K562 (cell line): ENCODE data around the gene TMSB10. TPM values are rescaled to one million over a fixed set of nuclear protein-coding genes. Genes with fewer than 3 reads are reported as not detected.
A peak's percentile ranks its signal among the peaks of the same experiment; 100 is the strongest.

Source experiments
- ATAC-seq: fragments of 200-7000 bp; cut with Tn5 transposase; 3 replicates; pipeline ENCODE4 v1.9.1; 2020; ENCODE audit warnings: moderate library complexity
- BruUV-seq: library from RNA; stranded (reverse); fragments of 400-500 nt; replicated peaks from 2 replicates; lab custom pipeline; 2021; lab: Mats Ljungman, UMichigan
- CTCF ChIA-PET: fragments of 300-600 bp; formaldehyde crosslinking; extraction: SDS; loops from one replicate; lab custom pipeline; 2021; ENCODE audit warnings: low intra/inter-chr PET ratio; lab: Yijun Ruan, JAX
- POLR2A ChIA-PET: fragments of 300-600, 350-650 bp; sonication (Branson Sonifier 250); formaldehyde crosslinking; extraction: SDS; loops from one replicate; lab custom pipeline; 2021; ENCODE audit warnings: antibody characterized with exemption, inconsistent platforms; lab: Yijun Ruan, JAX
- DNase-seq, 4 experiments: peaks; one replicate each; pipeline versions ENCODE4 v3.0.0 to v3.0.0-alpha.2; 2011 to 2018; ENCODE audit warnings: low spot score in 3 of 4, mixed read lengths in 3 of 4; ENCODE audit errors: extremely low read depth in 1 of 4
- FAIRE-seq: peaks from 2 replicates; lab custom pipeline; 2011; peaks lifted over from hg19 to GRCh38; lab: Jason Lieb, UNC
- H2AFZ ChIP-seq: 2 replicates; pipeline ENCODE4 v1.6.0; 2011; ENCODE audit warnings: low read depth, low read length, control low read depth, inconsistent platforms
- H3K27ac ChIP-seq: fragments of 200-600 bp; 3 replicates; pipeline ENCODE4 v1.8.0; 2011; ENCODE audit warnings: low read depth, mild to moderate bottlenecking, control low read depth, inconsistent platforms, low read length, moderate library complexity, mixed read lengths; ENCODE audit errors: extremely low read depth
- H3K27me3 ChIP-seq, 2 experiments: fragments of 300-600 bp in 1 of 2; 2 replicates in 1 of 2; 3 replicates in 1 of 2; pipeline versions ENCODE4 v1.6.0 to v1.8.0; 2011; ENCODE audit warnings: inconsistent platforms in 2 of 2, low read length in 2 of 2, mild to moderate bottlenecking in 1 of 2, mixed read lengths in 1 of 2, moderate library complexity in 1 of 2; ENCODE audit not compliant: control insufficient read depth in 2 of 2, insufficient read depth in 2 of 2
- H3K36me3 ChIP-seq: fragments of 300-600 bp; 3 replicates; pipeline ENCODE4 v1.8.0; 2011; ENCODE audit warnings: mild to moderate bottlenecking, low read length, inconsistent platforms; ENCODE audit not compliant: control insufficient read depth, insufficient read depth
- H3K4me1 ChIP-seq, 2 experiments: fragments of 200-600 bp in 1 of 2; replicated peaks in 1 of 2; 2 replicates in 1 of 2; 3 replicates in 1 of 2; pipeline versions ENCODE4 v1.5.1 to v1.8.0; 2011; ENCODE audit warnings: inconsistent platforms in 2 of 2, low read length in 2 of 2, mild to moderate bottlenecking in 1 of 2, mixed read lengths in 1 of 2, moderate library complexity in 1 of 2; ENCODE audit not compliant: control insufficient read depth in 2 of 2, insufficient read depth in 2 of 2
- H3K4me2 ChIP-seq: 2 replicates; pipeline ENCODE4 v1.6.1; 2011; ENCODE audit warnings: low read length, control low read depth, inconsistent platforms, mixed read lengths; ENCODE audit not compliant: insufficient read depth
- H3K4me3 ChIP-seq: fragments of 200-600 bp; sonication (generic), shearing (Covaris generic); 2 replicates; pipeline ENCODE4 v1.5.1; 2016; ENCODE audit warnings: control low read depth, inconsistent platforms
- H3K79me2 ChIP-seq: fragments of 200-600 bp; 3 replicates; pipeline ENCODE4 v1.8.0; 2011; ENCODE audit warnings: low read length, inconsistent platforms; ENCODE audit not compliant: control insufficient read depth, insufficient read depth
- H3K9ac ChIP-seq, 2 experiments: 2 replicates each; pipeline versions ENCODE4 v1.6.0 to v1.6.1; 2011; ENCODE audit warnings: low read depth in 2 of 2, low read length in 2 of 2, control low read depth in 1 of 2, inconsistent platforms in 1 of 2, mild to moderate bottlenecking in 1 of 2, mixed read lengths in 1 of 2; ENCODE audit not compliant: insufficient read depth in 1 of 2
- H3K9me1 ChIP-seq: one replicate; pipeline ENCODE4 v1.6.0; 2011; ENCODE audit warnings: inconsistent platforms, mild to moderate bottlenecking, low read length, moderate library complexity; ENCODE audit not compliant: control insufficient read depth, insufficient read depth
- H3K9me3 ChIP-seq: replicated peaks from 2 replicates; pipeline ENCODE4 v1.5.1; 2011; ENCODE audit warnings: low read depth, low read length, inconsistent platforms; ENCODE audit not compliant: control insufficient read depth, insufficient read depth
- H4K20me1 ChIP-seq: replicated peaks from 2 replicates; pipeline ENCODE4 v1.6.1; 2011; ENCODE audit warnings: low read length, inconsistent platforms, mixed read lengths; ENCODE audit not compliant: control insufficient read depth, insufficient read depth
- C11orf30 ChIP-seq: fragments of 450-650 bp; IDR thresholded peaks from 2 replicates; pipeline ENCODE4 v1.6.1; 2016; ENCODE audit warnings: low read depth, mild to moderate bottlenecking
- TAF9B ChIP-seq: fragments of 450-650 bp; IDR thresholded peaks from 2 replicates; pipeline ENCODE4 v1.6.1; 2018; ENCODE audit warnings: mild to moderate bottlenecking; ENCODE audit not compliant: partially characterized antibody
- TCF3 ChIP-seq: sonication (generic); formaldehyde crosslinking; IDR thresholded peaks from 2 replicates; pipeline ENCODE4 v1.4.0; 2020; ENCODE audit warnings: mild to moderate bottlenecking, missing genetic modification reagents
- ZNF316 ChIP-seq: fragments of 450-650 bp; IDR thresholded peaks from 2 replicates; pipeline ENCODE4 v1.6.1; 2016
- WGBS: fragments of 100-300 bp; shearing (Covaris generic); methylation state at CpG from one replicate; pipeline ENCODE4 v1.1.6; 2016; ENCODE audit warnings: low coverage, mixed read lengths; ENCODE audit not compliant: insufficient coverage; ENCODE audit errors: missing lambda C conversion rate; 5-methylcytosine and 5-hydroxymethylcytosine counted together
- in situ Hi-C: fragments of 300-500 bp; cut with MboI; formaldehyde crosslinking; loops from 4 replicates; pipeline ENCODE4 v1.15.0; 2018; ENCODE audit warnings: inconsistent platforms, mixed read lengths
- intact Hi-C: fragments of 100-400 bp; cut with micrococcal nuclease; formaldehyde crosslinking; loops from 2 replicates; pipeline ENCODE4 v1.14.2; 2022
- polyA plus RNA-seq, 8 experiments: library from polyadenylated mRNA; depleted of rRNA in 4 of 8; stranded (reverse) in 5 of 8; unstranded in 3 of 8; fragments of >200 nt; fragmentation: Nextera tagmentation in 2 of 8; fragmentation: Illumina TruSeq in 1 of 8; extraction: Ambion mirVana in 2 of 8; extraction: Trizol in 1 of 8; gene quantifications; 2 replicates each; pipeline versions ENCODE4 v1.2.1 to v1.2.3, GENCODE V29; 2011 to 2014; ENCODE audit warnings: inconsistent platforms in 1 of 8, missing spikeins in 1 of 8
- total RNA-seq, 7 experiments: library from RNA; depleted of rRNA in 6 of 7; stranded (reverse); fragments of >200 nt in 6 of 7; fragmentation: Illumina TruSeq in 2 of 7; extraction: Trizol in 2 of 7; gene quantifications; 2 replicates each; pipeline versions ENCODE4 v1.2.1 to v1.2.3, GENCODE V29; 2011 to 2021; ENCODE audit warnings: low replicate concordance in 1 of 7
- TF ChIP-seq, protein P1 (sequence below), 2 experiments: fragments of 450-650 bp in 1 of 2; sonication (generic) in 1 of 2; formaldehyde crosslinking in 1 of 2; IDR thresholded peaks; 2 replicates each; pipeline versions ENCODE4 v1.7.1 to v1.9.0; 2016 to 2022; ENCODE audit warnings: inconsistent platforms in 1 of 2, mild to moderate bottlenecking in 1 of 2, missing genetic modification reagents in 1 of 2

TMSB10 gene
- total and polyA plus RNA-seq, 9 of the 15 experiments (the other 6 are each of a cell fraction or from before 2014, with no cell fraction given), result 382 to 2,226 (median 959) TPM

GRCh38 chr2:84882775-84883550 is 22.5 kb upstream of the TMSB10 start:
- no peaks in the 10 kb centered on the region for H3K9me1 ChIP-seq
- TF ChIP-seq C11orf30, result peak; percentile 32; the same call in 1 of the 2 replicates
- peak; percentile 63 for TF ChIP-seq ZNF316
- TF ChIP-seq TAF9B, result no peak
- H3K36me3 ChIP-seq, result no peaks in the 10 kb centered on the region
- no peak overlapping the region for H3K9ac ChIP-seq
- no peak overlapping the region for H2AFZ ChIP-seq
- no peaks in the 10 kb centered on the region for H3K79me2 ChIP-seq
- peaks cover 0 to 13% of the 10 kb centered on the region in 2 experiments; a peak in 4 of 5 replicates for H3K4me1 ChIP-seq
- WGBS, result 4% methylated on average over 4 of the region's 4 CpGs
- no TSS peak for BruUV-seq
- intact Hi-C loops (loop anchor here (1.0 to 5.0 kb wide), 2 partner anchors 42 to 386 kb away; no protein-coding TSS in a partner anchor), in situ Hi-C loops (no loop called here)
- no peak overlapping the region for H3K4me3 ChIP-seq
- no peak overlapping the region for H3K4me2 ChIP-seq
- POLR2A ChIA-PET, result interaction anchor here (1.0 kb wide), 1 partner anchor 8 kb away, joined by 5 read pairs; no protein-coding TSS in a partner anchor
- peaks cover 35 to 36% of the 10 kb centered on the region in 2 experiments for H3K27me3 ChIP-seq
- FAIRE-seq (no peak), DNase-seq (no peak), ATAC-seq (no peak)
- H3K9me3 ChIP-seq, result no peaks in the 10 kb centered on the region
- H4K20me1 ChIP-seq, result no peaks in the 10 kb centered on the region
- CTCF ChIA-PET, result interaction anchor here (0.7 to 1.5 kb wide), 5 partner anchors 43 to 388 kb away, joined by 3 to 10 read pairs (median 3); no protein-coding TSS in a partner anchor
- H3K27ac ChIP-seq, result no peak overlapping the region

GRCh38 chr2:84884449-84884848 is 21.0 kb upstream of the TMSB10 start:
- no peak for FAIRE-seq
- in situ Hi-C loops, result no loop called here
- H3K4me2 ChIP-seq, result no peak overlapping the region
- POLR2A ChIA-PET, result interaction anchor here (0.7 kb wide), 1 partner anchor 278 kb away, joined by 3 read pairs; no protein-coding TSS in a partner anchor
- DNase-seq, result no peak
- ATAC-seq, result no peak
- H3K27me3 ChIP-seq, result peaks cover 29% of the 10 kb centered on the region in 2 experiments
- H3K36me3 ChIP-seq, result no peaks in the 10 kb centered on the region
- H3K4me1 ChIP-seq, result peaks cover 8 to 19% of the 10 kb centered on the region in 2 experiments; a peak in 4 of 5 replicates
- H3K79me2 ChIP-seq, result no peaks in the 10 kb centered on the region
- no peak overlapping the region for H3K27ac ChIP-seq
- CTCF ChIA-PET, result no interaction called here
- H2AFZ ChIP-seq, result no peak overlapping the region
- no peak overlapping the region for H3K4me3 ChIP-seq
- H3K9me3 ChIP-seq, result no peaks in the 10 kb centered on the region
- BruUV-seq, result no TSS peak
- H4K20me1 ChIP-seq, result no peaks in the 10 kb centered on the region
- H3K9ac ChIP-seq, result no peak overlapping the region
- no peaks in the 10 kb centered on the region for H3K9me1 ChIP-seq
- intact Hi-C loops, result loop anchor here (5.0 kb wide), 1 partner anchor 387 kb away; no protein-coding TSS in a partner anchor
- TF ChIP-seq TCF3 (CRISPR knock-in tag), result no peak
- TF ChIP-seq, protein P1, sequence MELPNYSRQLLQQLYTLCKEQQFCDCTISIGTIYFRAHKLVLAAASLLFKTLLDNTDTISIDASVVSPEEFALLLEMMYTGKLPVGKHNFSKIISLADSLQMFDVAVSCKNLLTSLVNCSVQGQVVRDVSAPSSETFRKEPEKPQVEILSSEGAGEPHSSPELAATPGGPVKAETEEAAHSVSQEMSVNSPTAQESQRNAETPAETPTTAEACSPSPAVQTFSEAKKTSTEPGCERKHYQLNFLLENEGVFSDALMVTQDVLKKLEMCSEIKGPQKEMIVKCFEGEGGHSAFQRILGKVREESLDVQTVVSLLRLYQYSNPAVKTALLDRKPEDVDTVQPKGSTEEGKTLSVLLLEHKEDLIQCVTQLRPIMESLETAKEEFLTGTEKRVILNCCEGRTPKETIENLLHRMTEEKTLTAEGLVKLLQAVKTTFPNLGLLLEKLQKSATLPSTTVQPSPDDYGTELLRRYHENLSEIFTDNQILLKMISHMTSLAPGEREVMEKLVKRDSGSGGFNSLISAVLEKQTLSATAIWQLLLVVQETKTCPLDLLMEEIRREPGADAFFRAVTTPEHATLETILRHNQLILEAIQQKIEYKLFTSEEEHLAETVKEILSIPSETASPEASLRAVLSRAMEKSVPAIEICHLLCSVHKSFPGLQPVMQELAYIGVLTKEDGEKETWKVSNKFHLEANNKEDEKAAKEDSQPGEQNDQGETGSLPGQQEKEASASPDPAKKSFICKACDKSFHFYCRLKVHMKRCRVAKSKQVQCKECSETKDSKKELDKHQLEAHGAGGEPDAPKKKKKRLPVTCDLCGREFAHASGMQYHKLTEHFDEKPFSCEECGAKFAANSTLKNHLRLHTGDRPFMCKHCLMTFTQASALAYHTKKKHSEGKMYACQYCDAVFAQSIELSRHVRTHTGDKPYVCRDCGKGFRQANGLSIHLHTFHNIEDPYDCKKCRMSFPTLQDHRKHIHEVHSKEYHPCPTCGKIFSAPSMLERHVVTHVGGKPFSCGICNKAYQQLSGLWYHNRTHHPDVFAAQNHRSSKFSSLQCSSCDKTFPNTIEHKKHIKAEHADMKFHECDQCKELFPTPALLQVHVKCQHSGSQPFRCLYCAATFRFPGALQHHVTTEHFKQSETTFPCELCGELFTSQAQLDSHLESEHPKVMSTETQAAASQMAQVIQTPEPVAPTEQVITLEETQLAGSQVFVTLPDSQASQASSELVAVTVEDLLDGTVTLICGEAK (IDR thresholded peaks at IDR 0.05), result no peak
- TF ChIP-seq, protein P1 (CRISPR knock-in tag; IDR thresholded peaks at IDR 0.05), result no peak
